Central memory CD4-positive, alpha-beta T cell (primary cell): Measurements from ENCODE around the gene ITGA5.
"Not testable (repeated sequence)": the region's sequence is repeated elsewhere in the genome, so short reads cannot be mapped to it uniquely, and the experiment has no call there.

Experiments
- DNase-seq: peaks from one replicate; pipeline ENCODE4 v3.0.0; 2022

ITGA5 gene

DNA sequence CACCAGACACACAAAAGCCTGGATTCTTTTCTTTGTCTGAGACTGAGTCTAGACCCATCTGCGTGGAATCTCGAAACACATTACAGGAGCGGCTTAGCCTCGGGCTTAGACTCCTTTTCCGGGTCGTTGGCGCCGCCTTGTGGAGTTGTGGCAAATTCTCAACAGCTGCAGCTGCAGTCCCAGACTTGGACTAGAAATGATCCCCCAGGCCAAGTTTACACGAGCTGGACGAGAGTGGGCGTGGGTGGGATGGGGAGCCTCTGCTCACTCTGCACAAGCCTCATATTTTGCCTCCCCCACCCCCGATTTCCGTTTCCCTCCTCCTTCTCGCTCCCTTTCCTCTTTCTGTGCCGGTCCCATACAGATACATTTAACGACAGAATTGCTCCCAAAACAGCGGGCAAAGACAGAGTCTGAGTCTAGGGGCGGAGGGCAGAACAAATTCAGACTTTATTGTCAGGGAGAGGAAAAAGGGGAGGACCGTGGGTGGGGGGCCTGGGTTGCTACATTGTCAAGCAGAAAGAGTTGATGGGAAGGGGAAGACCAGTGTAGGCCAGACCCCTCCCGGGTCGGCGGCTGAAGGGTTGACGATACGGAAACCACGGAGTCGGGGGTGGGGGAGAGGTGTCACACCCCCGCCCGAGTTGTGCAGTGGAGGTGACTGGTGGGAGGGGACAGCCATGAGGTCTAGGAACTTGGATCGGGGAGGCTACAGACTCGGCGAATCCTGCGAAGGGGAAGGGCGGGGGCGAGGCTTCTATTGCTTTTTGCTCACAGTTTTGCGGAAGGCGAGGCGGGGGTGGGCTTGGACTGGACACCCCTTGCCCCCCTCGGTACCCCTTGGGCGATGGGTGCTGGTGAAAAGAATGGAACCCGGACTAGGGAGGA lies 50.1 kb downstream of the ITGA5 start:
- DNase-seq = peak; percentile 76

GRCh38 chr12:54368025-54368708 lies 50.9 kb downstream of the ITGA5 start:
- no peak for DNase-seq

DNA sequence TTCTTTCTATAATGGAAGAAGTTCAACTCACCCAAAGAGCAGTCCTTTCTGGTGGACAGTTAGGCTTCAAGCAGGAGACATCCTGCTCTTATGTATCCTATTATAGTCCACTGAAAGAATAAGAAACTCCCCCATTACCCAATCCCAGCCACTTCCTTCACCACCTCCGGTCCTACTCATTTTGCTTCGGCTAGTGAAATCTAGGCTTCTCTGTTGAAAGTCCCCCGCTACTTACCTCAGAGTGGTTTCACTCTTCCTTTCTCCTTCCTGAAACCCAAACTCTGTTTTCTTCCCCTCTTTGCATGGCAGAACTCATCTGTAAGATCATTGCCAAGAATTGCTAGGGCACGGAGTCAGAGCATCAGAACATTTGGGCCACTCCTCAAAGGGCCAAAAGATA lies 54.7 kb downstream of the ITGA5 start, which contains the start of gene GPR84:
Gene GPR84 (minus strand): TSS at position 74 of the 400 bp plus-strand sequence. CDS start 635 bp downstream, outside the sequence.
- peak; percentile 32 for DNase-seq

DNA sequence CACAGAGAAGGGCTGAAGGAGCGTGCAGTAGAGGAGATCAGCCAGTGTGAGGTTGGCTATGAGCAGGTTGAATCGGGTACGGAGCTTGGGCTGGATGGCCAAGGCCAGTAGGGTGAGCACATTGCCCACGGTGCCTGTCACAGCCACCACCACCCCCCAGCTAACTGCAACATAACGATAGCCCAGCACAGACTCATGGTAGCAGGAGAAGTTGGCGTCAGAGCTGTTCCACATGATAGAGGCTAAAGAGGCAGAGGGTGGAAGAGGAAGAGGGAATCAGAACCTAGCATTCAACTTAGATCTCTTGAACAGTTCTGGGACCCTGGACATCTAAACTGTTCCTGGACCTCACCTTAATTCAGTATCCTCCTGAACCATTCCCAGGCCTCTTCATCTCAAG lies 55.4 kb downstream of the ITGA5 start:
- no peak for DNase-seq

DNA sequence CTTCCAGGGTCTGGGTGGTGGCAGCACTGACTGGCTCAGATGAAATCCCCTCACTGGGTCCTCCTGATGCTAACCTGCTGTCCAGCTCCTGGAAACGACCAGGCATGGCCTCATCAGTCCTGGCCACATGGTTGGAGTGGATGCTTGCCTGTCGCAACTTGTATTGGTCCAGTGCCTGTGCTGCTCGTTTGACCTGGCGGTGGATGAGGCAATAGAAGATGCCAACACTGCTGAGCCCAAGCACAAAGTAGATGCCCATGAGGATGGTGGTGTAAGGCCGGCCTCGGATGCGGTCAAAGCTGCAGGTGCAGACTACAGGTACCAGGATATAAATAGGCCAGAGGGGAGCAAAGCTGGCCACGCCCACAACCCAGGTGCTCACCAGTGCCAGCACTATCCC lies 56.0 kb downstream of the ITGA5 start:
- DNase-seq = no peak

DNA sequence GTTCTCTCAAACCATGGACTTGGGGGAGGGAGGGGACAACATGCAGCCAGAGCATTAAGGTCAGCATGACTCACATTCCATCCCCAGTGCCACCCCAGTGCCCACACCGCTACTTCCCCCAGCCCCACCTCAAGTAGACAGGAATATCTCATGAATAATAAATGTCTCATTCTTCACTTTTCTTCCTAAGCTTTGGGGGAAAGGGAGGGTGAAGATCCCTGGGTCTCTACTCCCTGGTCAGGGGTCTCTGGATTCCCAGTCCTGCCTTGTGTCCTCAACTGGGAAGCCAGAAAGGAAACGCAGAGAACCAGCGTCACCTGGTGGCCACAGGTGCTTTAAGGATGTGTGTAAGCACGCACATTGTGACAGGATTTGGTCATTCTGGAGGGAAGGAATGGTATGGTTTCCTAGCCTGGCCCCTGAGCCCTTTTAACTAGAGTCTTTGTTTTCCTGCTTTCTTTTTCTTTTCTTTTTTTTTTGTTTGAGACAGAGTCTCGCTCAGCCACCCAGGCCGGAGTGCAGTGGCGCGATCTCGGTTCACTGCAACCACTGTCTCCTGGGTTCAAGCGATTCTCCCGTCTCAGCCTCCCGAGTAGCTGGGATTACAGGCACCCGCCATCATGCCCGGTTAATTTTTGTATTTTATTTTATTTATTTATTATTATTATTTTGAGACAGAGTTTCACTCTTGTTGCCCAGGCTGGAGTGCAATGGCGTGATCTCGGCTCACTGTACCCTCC lies 58.2 kb downstream of the ITGA5 start:
- DNase-seq = no peak

DNA sequence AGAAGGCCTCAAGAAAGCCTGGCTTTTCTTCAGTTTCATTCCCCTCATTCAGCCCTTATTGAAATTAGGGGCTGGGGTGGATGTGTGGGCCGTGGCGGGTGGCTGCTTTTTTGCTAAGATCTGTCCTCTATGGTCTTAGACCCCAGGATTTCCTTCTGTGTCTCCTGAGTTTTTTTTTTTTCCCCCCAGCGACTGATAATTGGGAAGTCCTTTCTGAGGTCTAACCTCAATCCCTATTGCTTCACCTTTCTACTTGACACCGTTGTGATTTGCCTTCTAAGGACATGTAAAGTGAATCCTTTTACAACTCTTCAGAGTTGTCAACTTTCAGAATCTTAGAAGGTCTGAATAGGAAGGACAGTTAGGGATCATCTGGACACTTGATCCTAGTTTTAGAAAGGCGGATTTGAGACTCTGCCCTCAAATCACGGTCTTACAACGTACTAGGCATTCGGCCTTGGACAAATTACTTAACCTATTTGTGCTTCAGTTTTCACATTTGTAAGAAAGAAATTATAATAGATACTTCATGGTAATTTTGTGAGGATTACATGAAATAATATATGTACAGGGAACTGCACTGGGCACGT lies 59.2 kb downstream of the ITGA5 start:
- no peak for DNase-seq

DNA sequence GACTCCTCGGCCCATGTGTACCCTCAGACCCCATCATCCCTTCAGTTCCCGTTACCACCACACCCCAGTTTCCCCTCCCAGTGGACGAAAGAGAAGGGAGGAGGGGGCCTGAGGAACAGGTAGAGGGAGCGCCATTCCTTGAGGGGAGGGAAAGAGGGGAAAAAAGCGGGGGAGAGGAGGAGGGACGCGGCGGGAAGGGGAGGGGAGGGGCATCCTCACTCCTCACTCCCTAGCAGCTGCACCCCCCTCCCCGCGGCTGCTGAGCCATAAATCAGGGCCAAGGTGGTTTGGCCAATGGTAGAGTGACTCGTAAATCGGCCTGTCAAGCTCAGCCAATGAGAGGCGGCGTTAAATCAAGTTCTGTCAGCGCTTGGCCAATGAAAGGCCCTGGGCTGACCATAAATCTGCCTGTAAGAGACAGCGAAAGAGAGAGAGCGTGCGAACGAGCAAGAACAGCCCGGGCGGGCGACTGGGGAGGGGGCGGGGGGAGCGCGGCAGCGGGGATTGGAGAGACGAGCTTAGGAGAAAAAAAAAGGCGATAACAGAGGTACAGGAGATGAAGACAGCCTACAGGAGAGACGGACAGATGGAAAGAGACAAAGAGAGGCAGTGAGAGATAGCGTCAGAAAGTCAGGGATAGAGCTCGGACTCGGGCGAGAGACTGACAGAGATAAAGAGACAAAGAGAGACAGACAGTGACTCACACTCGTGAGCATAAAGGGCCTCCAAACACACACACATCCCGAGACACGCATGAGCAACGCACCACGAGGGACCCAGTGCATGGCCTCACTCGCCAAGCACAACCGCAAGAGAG lies 59.9 kb downstream of the ITGA5 start:
- peak; percentile 95 for DNase-seq

DNA sequence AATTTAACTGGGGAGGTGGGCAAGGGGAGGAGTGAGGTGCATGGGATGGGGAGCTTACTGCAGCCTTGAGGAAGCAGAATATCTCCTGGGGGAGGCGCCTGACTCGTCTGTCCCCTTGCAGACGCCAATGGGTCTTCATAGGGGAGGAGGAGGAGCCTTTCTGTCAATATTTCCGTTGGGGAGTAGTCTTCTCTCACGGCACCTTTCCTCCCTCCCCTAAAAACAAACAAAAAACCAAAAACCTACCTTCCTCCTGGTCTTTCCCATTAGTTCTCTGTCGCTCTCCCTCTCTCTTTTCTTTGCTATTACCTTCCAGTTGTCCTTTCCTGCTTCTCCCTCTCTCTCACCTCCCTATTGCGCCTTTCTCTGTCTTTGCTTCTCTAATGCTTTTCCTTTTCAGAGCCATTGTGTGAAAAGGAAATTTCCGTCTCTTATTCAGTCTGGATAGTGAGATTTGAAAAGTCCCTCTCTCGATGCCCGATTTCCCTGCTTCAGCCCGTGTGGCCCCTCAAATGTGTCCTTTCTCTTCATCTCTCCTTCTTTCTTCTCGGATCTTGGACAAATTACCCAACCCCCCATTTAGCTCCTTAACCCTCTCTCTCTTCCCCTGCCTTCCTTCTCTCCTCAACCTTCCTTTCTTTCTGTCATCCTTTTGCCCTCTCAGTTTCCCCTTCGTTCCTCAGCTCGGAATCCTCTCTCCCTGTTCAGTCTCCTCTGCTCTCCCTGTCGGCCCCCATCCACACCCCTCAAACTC lies 60.7 kb downstream of the ITGA5 start:
- peak; percentile 49 for DNase-seq

GRCh38 chr12:54357506-54358190 lies 61.4 kb downstream of the ITGA5 start:
- DNase-seq = no peak

DNA sequence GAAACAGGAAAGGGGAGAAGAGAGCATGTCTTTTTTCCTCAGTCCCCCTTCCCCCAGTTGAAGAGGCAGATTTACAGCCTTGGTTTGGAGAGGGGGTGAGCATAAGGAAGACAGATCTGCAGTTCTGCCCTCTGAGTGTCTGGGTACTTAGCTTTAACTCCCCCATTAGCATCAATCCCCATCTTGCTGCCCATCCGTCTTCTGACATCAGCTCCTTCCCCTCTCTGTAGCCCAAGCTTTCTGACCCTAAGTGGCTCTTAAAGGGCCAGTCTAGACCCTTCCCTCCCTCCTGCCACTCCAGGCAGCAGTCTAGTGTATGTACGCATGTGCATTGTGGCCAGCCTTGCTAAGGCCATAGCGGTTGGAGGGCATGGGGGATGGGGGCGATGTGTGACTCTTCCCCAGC lies 62.1 kb downstream of the ITGA5 start:
- no peak for DNase-seq

GRCh38 chr12:54356228-54356627 lies 62.8 kb downstream of the ITGA5 start:
- DNase-seq = no peak

- no peak for DNase-seq
Observed at GRCh38 chr12:54355104-54355815, 63.8 kb downstream of the ITGA5 start.

GRCh38 chr12:54354271-54354670 lies 64.8 kb downstream of the ITGA5 start:
- not testable (repeated sequence) for DNase-seq

- DNase-seq = no peak
Observed at GRCh38 chr12:54352891-54353874, 65.9 kb downstream of the ITGA5 start.

DNA sequence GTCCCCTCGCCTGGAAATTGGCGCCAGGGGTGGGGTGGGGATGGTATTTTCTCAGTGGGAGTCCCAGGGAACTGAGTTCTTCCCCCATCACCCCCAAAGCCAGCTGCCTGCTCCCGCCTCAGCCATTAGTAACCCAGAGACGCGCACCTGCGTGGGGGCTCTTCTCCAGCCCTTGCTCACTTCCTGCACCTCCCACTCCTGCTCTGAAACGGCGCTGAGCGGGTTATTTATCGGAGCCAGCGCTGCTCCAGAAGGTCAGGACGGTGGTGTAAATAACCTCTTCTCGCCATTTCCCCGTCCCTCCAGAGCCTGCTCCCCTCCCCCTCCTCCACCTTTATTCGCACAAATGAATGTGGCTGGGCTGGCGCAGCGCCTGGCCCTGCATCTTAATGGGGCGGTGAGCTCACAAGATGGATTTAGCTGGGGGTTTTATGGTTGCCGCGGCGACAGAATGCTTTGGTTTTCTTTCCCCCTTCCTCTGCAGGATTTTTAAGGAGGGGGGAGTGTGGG lies 67.0 kb downstream of the ITGA5 start:
- no peak for DNase-seq

GRCh38 chr12:54351341-54351740 lies 67.7 kb downstream of the ITGA5 start:
- DNase-seq = no peak

- no peak for DNase-seq
Observed at GRCh38 chr12:54350743-54351142, 68.3 kb downstream of the ITGA5 start.
